G401 (cell line): Measurements from ENCODE around the gene GORASP1. TPM values are rescaled to one million over a fixed set of nuclear protein-coding genes. Genes with fewer than 3 reads are reported as not detected.
"Not testable (repeated sequence)": the region's sequence is repeated elsewhere in the genome, so short reads cannot be mapped to it uniquely, and the experiment has no call there.

ENCODE experiments used
- DNase-seq: peaks from one replicate; pipeline ENCODE4 v3.0.0-alpha.2; 2015; ENCODE audit warnings: low spot score
- in situ Hi-C: cut with HindIII; loops from 2 replicates; pipeline ENCODE4 v1.10.0; 2016; ENCODE audit warnings: low sequenced_read_pairs, mixed read lengths
- total RNA-seq: library from RNA; depleted of rRNA; stranded (reverse); fragments of >200 nt; shearing (Covaris generic); gene quantifications from 2 replicates; pipeline ENCODE4 v1.2.3, GENCODE V29; 2014

GORASP1 gene
- total RNA-seq, 1 experiment from 2014 or later = 37.3 TPM

- in situ Hi-C loops = no loop called here
- no peak for DNase-seq
Observed at GRCh38 chr3:39088889-39089288, 18.5 kb downstream of the GORASP1 start.

GRCh38 chr3:39088456-39088855, 19.0 kb downstream of the GORASP1 start:
- no peak for DNase-seq
- in situ Hi-C loops = no loop called here

- DNase-seq = no peak
- in situ Hi-C loops = no loop called here
Observed at GRCh38 chr3:39086144-39086543, 21.3 kb downstream of the GORASP1 start.

DNA sequence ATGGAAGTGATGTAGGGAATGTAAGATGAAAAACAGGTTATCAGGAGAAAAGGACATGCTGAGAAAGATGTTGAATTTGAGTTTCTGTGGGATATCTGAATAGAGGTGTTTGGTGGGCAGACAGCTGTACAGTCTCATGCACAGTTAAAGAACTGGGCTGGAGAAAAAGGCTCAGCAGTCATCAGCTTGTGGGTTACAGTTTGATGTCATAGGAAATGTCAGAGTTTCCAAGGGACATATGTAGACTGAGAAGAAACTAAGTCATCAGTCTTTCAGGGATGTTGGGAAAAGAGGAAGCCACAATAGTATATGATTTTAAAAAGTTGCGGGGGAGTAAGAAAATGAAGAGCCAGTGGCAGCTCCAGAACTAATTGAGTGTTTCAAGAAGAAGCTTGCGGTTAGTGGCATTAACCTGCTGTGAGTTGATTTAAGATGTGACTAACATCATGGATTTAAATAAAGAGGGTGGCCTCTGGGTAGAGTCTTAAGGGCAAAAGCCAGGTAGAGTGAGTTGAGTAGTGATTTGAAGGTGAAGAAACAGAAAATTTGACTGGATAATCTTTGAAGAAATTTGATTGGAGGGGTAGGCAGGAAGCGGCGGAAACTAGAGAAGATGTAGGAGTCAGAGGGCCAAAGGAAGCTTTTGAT, 24.6 kb downstream of the GORASP1 start:
- no peak for DNase-seq
- in situ Hi-C loops = no loop called here

GRCh38 chr3:39080026-39080425, 27.4 kb downstream of the GORASP1 start:
- in situ Hi-C loops = no loop called here
- no peak for DNase-seq

DNA sequence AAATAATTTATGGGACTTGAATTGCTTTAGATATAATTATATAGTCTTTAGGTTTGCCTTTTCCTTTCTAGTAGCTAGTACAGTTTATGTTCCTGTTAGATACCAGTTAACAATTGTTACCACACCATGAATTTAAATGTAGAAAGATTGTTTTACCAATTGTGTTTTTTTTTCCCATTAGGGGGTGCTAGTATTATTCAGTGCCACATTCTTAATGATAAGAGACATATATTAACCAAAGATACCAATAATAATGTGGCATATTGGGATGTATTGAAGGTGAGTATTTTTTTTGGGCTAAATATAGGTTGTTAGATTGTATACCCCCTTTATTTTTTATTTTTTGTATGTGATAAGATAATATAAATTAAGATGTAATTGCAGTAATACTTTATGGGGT, 27.9 kb downstream of the GORASP1 start:
- DNase-seq = no peak
- in situ Hi-C loops = no loop called here

DNA sequence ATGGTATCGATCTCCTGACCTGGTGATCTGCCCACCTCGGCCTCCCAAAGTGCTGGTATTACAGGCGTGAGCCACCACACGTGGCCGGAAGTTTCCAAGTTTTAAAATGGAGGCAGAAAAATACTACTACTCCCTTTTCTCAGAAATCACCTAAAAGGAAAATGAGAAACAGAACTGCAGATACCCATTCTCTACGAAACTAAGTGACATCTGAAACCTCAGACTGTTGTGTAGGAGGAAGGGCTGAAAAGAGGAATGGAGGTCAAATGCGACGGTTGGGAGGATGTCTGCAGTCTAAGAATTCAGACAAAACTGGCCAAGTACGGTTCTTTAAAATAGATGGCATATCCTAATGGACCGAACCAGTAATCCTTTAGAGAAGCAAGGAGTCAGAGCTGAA, 31.5 kb downstream of the GORASP1 start:
- in situ Hi-C loops = no loop called here
- no peak for DNase-seq

GRCh38 chr3:39068556-39068955, 38.9 kb downstream of the GORASP1 start:
- no peak for DNase-seq
- in situ Hi-C loops = no loop called here

DNA sequence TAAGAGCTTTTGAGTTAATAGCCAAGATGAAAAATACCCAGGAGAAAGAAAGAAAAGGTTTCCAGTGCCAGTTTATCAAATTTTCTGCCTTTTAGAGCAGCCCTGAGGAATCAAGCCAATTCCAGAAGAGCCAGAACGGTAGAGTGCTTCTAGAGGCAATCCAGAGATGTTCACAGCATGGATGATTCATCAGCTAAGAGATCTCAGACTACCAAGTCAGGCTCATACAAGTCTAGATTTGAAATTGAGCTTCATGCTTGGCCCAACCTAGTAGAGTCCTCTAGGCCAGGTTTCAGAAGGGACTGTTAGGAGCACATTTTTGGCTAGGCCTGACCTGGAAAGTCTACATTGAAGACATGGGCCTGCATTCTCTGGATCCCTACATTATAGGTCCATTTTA, 40.1 kb downstream of the GORASP1 start:
- in situ Hi-C loops = no loop called here

GRCh38 chr3:39065197-39065596, 42.2 kb downstream of the GORASP1 start:
- peak; percentile 40 for DNase-seq
- in situ Hi-C loops = no loop called here

More for the DNA sequence above, 40.1 kb downstream of the GORASP1 start:
- no peak for DNase-seq

DNA sequence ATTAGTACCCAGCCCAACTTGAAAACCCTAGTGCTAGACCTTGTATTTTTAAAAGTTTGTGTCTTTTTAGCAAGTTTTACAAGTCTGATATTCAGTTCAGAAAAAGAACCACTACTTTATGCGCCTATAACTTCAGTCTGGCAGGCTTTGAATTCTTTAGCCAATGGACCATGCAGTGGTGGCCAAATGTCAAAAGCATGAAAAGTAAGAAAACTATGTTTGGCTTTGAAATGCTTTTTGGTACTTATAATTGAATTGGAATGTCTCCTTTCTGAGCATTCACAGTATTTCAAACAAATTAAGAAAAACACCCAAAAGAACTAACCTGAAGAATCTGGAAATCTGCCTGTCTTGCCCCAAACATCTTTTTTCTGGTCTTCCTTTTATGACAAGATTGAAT, 42.8 kb downstream of the GORASP1 start:
- no peak for DNase-seq
- in situ Hi-C loops = no loop called here

DNA sequence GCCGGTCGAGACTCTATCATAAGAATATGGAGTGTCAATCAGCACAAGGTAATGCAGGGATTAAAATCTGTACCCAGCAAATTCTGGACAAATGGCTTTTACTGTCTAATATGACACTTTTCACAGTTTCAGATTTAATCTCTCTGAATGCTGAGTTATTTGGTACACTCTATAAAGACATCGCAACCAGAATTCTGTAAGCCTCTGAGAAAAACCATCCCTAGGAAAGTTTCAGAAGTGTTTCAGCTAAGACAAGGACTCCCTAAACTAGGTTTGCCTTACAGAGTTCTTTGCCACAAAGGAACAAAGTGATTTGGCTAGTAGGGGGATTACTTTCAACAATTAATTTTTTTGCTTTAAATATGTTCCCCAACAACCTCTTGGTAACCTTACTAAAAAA, 44.3 kb downstream of the GORASP1 start:
- in situ Hi-C loops = no loop called here
- DNase-seq = no peak

GRCh38 chr3:39062180-39062579, 45.2 kb downstream of the GORASP1 start:
- no peak for DNase-seq
- in situ Hi-C loops = no loop called here

DNA sequence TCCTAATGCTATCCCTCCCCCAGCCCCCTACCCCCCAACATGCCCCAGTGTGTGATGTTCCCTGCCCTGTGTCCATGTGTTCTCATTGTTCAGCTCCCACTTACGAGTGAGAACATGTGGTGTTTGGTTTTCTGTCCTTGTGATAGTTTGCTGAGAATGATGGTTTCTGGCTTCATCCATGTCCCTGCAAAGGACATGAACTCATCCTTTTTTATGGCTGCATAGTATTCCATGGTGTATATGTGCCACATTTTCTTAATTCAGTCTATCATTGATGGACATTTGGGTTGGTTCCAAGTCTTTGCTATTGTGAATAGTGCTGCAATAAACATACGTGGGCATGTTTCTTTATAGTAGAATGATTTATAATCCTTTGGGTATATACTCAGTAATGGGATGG, 46.2 kb downstream of the GORASP1 start:
- DNase-seq, in situ Hi-C loops: not testable (repeated sequence)

DNA sequence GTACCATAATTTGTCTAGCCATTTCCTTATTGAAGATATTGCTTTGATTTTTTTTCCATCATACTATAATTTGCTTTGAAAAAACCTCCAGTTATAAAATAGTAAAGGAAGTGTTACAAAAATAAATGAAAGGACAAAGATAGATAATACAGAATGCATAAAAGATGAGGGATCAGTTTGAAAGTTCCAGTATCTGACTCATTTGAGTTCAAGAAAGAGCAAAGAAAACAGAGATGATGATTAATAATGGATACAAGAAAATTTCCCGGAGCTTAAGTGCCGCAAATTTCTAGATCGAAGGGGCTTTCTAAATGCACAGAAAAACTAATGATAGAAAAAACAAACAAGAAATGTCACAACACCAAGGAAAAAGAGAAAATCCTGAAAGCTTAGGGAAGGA, 51.3 kb downstream of the GORASP1 start:
- in situ Hi-C loops = no loop called here
- DNase-seq = no peak

- DNase-seq = no peak
- in situ Hi-C loops = no loop called here
Observed at GRCh38 chr3:39053696-39054095, 53.7 kb downstream of the GORASP1 start.

- in situ Hi-C loops = no loop called here
- no peak for DNase-seq
Observed at GRCh38 chr3:39052583-39052982, 54.8 kb downstream of the GORASP1 start.

GRCh38 chr3:39051649-39052561, 55.5 kb downstream of the GORASP1 start, which contains the start of the genes SCN11A and WDR48:
Gene SCN11A (minus strand): TSS chr3:39051944. CDS start chr3:38950362, 101,582 bp downstream.
Gene WDR48 (plus strand): TSS chr3:39052016. CDS start chr3:39052026, 10 bp downstream.
- peak; percentile 98 for DNase-seq
- in situ Hi-C loops = no loop called here

DNA sequence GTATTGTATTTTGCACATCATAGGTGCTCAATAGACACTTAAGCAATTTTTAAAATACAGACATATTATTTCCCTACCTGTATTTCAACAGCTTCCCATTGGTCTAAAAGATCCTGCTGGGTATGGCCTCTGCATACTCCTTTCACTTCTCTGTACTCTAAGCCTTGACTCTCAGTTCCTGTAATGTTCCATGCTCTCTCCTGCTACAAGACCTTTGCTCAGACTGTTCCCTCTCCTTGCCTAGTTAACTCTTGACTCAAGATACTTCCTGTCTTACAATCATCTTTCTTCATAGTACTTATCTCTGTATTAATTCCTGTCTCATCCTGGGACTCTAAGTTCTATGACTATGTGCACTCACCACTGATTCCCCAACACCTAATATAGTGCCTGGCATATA, 57.4 kb downstream of the GORASP1 start:
- in situ Hi-C loops = no loop called here
- no peak for DNase-seq
